ENCODE data around the gene SERF2.
"Not testable (repeated sequence)": the region's sequence is repeated elsewhere in the genome, so short reads cannot be mapped to it uniquely, and the experiment has no call there.

SERF2 gene

GRCh38 chr15:43793647-43794046, 1.5 kb downstream of the SERF2 start:
- no peak for DNase-seq (ENCODE audit: low read depth in 2 of 2)

GRCh38 chr15:43794269-43795037, 2.3 kb downstream of the SERF2 start:
- no peak for DNase-seq (ENCODE audit: low read depth in 2 of 2)

GRCh38 chr15:43795197-43795596, 3.1 kb downstream of the SERF2 start:
- DNase-seq (ENCODE audit: low read depth in 2 of 2) = no peak

- DNase-seq (ENCODE audit: low read depth in 2 of 2) = no peak
These were observed 3.9 kb downstream of the SERF2 start for GRCh38 chr15:43795997-43796396.

- DNase-seq (ENCODE audit: low read depth in 2 of 2) = no peak
These were observed 4.4 kb downstream of the SERF2 start for GRCh38 chr15:43796566-43796965.

GRCh38 chr15:43799209-43799944, 7.3 kb downstream of the SERF2 start:
- DNase-seq (ENCODE audit: low read depth in 2 of 2) = no peak

- no peak for DNase-seq (ENCODE audit: low read depth in 2 of 2)
These were observed 7.8 kb downstream of the SERF2 start, which contains the start of gene SERINC4 for GRCh38 chr15:43799945-43800285. TSS of gene SERINC4 (minus strand) at chr15:43800220. CDS start at chr15:43799986, 234 bp downstream.

- peak; percentile 80 to 89 for DNase-seq (ENCODE audit: low read depth in 2 of 2)
These were observed 8.4 kb downstream of the SERF2 start, which contains the start of gene HYPK for GRCh38 chr15:43800286-43801141. TSS of gene HYPK (plus strand) at chr15:43800599. CDS start at chr15:43800623, 24 bp downstream.

GRCh38 chr15:43802676-43803075, 10.6 kb downstream of the SERF2 start:
- not testable (repeated sequence) for DNase-seq (ENCODE audit: low read depth in 2 of 2)

GRCh38 chr15:43808435-43808950, 16.4 kb downstream of the SERF2 start:
- DNase-seq (ENCODE audit: low read depth in 2 of 2) = no peak

- no peak for DNase-seq (ENCODE audit: low read depth in 2 of 2)
These were observed 17.0 kb downstream of the SERF2 start for GRCh38 chr15:43808960-43809678.

GRCh38 chr15:43815064-43815463, 22.9 kb downstream of the SERF2 start:
- not testable (repeated sequence) for DNase-seq (ENCODE audit: low read depth in 2 of 2)

- DNase-seq (ENCODE audit: low read depth in 2 of 2) = no peak
These were observed 29.4 kb downstream of the SERF2 start for GRCh38 chr15:43821505-43821904.

GRCh38 chr15:43824302-43825246, 32.5 kb downstream of the SERF2 start, which contains the start of gene MFAP1:
TSS of gene MFAP1 (minus strand) at chr15:43824690. CDS start at chr15:43824569, 121 bp downstream.
- peak; percentile 88 to 91 for DNase-seq (ENCODE audit: low read depth in 2 of 2)

- DNase-seq (ENCODE audit: low read depth in 2 of 2) = not testable (repeated sequence)
These were observed 33.2 kb downstream of the SERF2 start for GRCh38 chr15:43825305-43825704.

GRCh38 chr15:43826029-43826507, 33.9 kb downstream of the SERF2 start:
- no peak for DNase-seq (ENCODE audit: low read depth in 2 of 2)

GRCh38 chr15:43826508-43827341, 34.6 kb downstream of the SERF2 start, which contains the start of gene WDR76:
TSS of gene WDR76 (plus strand) at chr15:43827002. CDS start at chr15:43827033, 31 bp downstream.
- peak; percentile 76 to 78 for DNase-seq (ENCODE audit: low read depth in 2 of 2)

GRCh38 chr15:43828061-43828657, 36.0 kb downstream of the SERF2 start:
- peak in 1 of 2 donors; percentile 16 for DNase-seq (ENCODE audit: low read depth in 2 of 2)

Data from stimulated activated CD4-positive, alpha-beta T cell treated with anti-CD3 and anti-CD28 coated beads, Interleukin-15, amount 100 ng/mL, for 48 hours (primary cell).